Activated CD4-positive, alpha-beta T cell treated with anti-CD3 and anti-CD28 coated beads, Interleukin-10, Interleukin-2, amounts not matched to agents 100 ng/mL and 50 ng/mL, durations not matched to agents 16 hours and 8 hours (primary cell): ENCODE data around the gene PWWP2B.
"Not testable (repeated sequence)": the region's sequence is repeated elsewhere in the genome, so short reads cannot be mapped to it uniquely, and the experiment has no call there.

Experiments
- DNase-seq: peaks from one replicate; pipeline ENCODE4 v3.0.0-alpha.2; 2020

Gene PWWP2B

GRCh38 chr10:132382231-132382922, 14.6 kb upstream of the PWWP2B start:
- DNase-seq, result no peak

DNA sequence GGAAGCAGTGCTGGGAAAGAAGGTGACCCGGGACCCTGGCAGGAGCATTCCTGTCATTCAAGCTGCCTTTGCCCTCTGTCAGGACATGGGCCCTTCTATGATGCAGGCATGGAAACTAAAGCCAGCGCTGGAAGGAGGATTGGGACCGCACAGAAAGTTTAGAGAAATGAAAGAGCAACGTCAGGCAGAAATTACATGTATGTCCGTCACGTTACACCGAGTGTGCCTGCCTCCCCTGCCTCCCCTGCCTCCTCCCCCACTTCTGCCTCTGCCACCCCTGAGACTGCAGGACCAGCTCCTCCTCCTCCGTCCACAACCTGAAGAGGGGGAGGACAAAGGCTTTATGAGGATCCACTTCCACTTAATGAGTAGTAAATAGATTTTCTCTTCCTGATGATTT, 13.9 kb upstream of the PWWP2B start:
- no peak for DNase-seq

DNA sequence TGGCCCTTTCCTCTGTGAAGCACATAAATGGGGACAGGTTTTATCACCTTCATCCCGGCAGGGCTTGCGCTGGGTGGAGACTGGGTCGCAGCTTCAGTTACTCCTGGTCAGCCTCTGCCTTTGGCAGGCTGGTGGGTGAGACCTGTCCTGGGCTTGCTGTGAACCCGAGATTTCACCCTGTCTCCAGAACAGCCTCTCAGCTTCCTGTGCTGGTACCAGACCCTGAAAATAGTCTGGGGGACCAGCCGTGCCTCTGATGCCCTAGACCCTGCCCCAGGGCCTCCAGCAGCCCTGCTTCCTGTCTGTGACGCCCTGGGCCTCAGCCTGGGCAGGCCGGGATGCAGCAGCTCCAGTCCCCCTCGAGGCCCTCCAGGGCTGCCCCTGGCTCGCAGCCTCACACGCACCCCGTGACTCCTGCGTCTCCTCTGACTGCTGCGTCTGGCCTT, 13.2 kb upstream of the PWWP2B start:
- DNase-seq, result no peak

GRCh38 chr10:132384618-132385388, 12.2 kb upstream of the PWWP2B start:
- no peak for DNase-seq

DNA sequence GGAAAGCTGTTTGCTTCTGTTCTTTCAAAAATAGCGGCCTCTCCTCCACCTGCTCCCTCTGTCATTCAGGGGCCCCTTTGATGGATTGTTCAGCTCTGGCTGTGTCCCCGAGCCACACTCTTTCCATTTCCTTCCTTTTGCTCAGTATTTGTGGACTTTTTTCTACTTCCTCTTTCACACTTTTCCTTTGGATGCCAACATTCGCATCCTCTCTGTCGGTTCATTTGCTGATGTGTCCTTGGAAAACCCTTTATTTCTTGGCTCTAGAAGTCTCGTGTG, 11.7 kb upstream of the PWWP2B start:
- DNase-seq, result no peak

DNA sequence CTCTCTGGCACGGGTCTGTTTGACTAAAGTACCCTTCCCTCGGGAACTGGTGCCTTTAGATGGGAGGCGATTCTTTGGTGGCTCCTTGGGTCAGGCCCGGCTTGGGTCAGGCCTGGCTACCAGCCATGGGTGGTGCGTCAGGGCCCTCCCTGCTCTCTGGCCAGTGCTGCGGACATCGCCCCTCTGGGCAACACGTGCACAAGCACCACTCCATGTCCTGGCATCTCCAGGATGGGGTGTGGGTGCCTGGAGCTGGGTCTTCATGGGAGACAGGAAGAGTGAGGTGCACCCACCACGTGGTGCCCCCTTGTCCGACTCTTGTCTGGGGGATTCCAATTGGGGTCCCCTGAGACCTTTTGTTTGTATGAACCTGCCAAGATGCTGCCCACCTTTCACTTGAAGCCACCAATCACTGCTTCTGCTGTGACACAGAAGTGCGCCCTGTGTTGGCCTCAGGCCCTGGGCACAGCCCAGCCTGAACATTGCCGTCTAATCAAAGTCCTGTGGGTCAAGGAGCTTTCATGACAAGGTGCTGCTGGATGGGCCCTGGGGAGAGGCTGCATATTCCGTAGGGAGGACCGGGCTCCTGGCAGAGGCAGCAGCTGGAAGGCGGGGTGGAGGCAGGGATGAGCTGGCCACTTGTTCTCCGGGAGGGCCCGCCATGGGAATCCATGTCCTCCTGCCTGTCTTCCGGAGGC, 11.1 kb upstream of the PWWP2B start:
- DNase-seq, result no peak

- DNase-seq, result no peak
Measured at GRCh38 chr10:132386419-132386831, 10.6 kb upstream of the PWWP2B start.

DNA sequence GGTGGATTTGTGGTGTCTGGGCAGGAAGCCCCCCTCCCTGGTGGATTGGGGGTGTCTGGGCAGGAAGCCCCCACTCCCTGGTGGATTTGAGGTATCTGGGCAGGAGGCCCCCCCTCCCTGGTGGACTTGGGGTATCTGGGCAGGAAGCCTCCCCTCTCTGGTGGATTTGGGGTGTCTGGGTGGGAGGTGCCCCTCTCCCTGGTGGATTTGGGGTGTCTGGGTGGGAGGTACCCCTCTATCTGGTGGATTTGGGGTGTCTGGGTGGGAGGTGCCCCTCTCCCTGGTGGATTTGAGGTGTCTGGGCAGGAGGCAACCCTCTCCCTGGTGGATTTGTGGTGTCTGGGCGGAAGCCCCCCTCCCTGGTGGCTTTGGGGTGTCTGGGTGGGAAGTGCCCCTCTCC, 10.1 kb upstream of the PWWP2B start:
- not testable (repeated sequence) for DNase-seq

GRCh38 chr10:132387764-132388210, 9.2 kb upstream of the PWWP2B start:
- peak; percentile 58 for DNase-seq

- no peak for DNase-seq
Measured at GRCh38 chr10:132388891-132389432, 8.0 kb upstream of the PWWP2B start.

GRCh38 chr10:132389433-132390169, 7.4 kb upstream of the PWWP2B start:
- DNase-seq, result no peak

DNA sequence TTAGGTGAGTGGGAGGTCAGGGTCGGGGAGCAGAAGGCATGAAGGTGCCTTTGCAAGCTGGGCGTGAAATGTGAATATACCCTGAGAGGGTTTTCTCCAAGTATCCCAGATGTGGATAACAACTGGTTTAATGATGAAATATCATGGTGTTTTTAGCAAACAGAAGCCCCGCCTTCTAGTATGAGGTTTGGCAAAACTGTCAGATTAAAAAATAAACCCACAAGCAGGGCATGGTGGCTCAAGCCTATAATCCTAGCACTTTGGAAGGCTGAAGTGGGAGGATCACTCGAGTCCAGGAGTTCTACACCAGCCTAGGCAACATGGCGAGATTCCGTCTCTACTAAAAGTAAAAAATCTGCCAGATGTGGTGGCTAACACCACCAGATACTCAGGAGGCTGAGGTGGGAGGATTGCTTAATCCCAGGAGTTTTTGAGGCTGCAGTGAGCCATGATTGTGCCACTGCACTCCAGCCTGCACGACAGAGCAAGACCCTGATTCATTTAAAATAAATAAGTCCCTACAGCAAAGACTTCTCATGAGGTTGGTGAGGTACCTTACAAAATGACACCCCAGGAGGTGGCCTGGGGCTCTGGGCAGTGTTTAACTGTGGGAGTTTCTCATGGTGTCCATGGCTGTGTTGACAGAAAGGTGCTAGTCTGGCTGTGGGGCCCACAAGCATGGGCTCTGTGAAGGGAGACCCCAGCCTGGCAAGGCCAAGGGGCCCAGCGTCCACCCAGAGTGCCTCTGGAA, 6.7 kb upstream of the PWWP2B start:
- DNase-seq, result no peak

- DNase-seq, result no peak
Measured at GRCh38 chr10:132390921-132391675, 5.9 kb upstream of the PWWP2B start.

GRCh38 chr10:132391676-132392020, 5.4 kb upstream of the PWWP2B start:
- DNase-seq, result no peak

DNA sequence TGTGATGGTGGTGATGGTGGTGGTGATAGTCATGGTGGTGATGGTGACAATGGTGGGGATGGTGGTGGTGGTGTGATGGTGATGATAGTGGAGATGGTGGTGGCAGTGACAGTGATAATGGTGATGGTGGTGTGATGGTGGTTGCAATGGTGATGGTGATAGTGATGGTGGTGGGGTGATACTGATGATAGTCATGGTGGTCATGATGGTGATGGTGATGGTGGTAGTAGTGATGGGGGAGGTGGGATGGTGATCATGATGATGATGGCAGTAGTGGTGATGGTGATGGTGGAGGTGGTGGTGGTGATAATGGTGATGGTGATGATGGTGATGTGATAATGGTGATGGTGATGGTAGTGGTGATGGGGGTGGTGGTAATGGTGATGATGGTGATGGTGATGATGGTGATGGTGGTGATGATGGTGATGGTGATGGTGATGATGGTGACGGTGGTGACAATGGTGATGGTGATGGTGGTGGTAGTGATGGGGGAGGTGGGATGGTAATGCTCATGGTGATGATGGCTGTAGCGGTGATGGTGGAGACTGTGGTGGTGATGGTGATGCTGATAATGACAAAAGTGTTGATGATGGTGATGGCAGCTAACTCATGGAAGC, 4.7 kb upstream of the PWWP2B start:
- DNase-seq, result no peak

DNA sequence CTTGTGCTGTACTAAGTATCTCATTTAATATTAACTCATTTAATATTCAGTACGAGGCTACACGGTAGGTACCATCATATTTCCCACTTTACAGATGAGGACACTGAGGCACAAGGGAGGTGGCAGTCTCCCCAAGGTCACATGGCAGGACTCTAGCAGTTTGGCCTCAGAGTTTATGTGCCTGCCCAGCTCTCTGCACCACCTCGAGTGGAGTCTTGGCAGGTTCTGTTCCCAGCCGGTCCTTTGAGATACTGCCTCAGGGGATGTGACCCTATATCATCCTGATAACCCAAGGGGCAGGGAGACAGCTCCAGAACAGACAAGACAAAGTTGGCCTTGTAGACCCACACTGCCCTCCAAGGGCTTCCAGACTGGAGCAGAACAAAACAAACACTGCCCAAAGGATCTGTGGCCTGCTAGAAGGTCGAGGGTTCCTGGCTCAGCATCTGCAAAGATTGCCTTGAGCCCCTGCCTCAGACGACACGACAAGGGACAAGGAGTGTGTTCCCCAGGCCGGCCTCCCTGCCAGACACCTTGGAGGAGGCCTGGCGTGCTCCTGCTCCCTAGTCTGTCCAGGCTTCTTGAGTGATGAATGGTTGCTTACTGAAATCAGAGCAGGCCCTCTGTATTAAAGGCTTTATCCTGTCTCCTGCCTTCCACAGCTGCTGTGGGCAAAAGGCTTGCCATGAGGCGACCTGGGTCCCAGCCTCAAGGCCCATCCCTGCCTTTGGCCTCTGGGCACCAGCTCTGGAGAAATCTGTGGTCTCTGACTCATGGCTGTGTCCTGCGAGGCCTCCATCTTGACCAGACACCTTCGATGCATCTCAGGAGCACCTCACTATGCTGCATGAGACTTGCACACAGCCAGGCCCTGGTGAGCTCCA, 3.9 kb upstream of the PWWP2B start:
- DNase-seq, result no peak

- no peak for DNase-seq
Measured at GRCh38 chr10:132393695-132394181, 3.3 kb upstream of the PWWP2B start.

DNA sequence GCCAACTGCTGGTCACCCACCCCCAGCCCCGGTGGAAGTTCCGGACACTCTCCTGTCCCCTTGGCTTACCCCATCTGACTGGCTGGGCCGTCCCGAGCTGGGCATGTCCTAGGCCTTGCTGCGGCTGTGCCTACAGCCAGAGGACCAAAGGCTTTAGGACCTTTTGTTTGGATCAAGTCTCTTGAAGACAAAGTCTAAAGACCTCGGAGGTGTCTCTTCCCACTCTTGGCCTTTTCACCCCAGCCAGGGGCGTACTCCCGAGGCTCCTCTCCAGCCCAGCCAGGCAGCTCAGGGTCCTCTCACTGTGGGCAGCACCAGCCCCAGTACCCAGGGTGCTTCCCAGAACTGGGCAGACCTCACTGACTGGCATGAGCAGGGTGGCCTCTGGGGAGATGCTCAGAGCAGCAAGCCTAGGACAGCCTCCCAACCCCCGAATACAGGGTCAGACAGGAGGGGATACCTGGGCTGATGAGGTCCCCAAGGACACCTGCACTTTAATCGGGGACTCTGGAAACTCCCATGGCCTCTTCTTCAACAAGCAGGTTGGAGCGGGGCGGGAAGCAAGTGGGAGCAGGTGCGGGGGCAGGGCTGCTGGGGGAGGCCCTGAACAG, 2.7 kb upstream of the PWWP2B start:
- DNase-seq, result no peak

DNA sequence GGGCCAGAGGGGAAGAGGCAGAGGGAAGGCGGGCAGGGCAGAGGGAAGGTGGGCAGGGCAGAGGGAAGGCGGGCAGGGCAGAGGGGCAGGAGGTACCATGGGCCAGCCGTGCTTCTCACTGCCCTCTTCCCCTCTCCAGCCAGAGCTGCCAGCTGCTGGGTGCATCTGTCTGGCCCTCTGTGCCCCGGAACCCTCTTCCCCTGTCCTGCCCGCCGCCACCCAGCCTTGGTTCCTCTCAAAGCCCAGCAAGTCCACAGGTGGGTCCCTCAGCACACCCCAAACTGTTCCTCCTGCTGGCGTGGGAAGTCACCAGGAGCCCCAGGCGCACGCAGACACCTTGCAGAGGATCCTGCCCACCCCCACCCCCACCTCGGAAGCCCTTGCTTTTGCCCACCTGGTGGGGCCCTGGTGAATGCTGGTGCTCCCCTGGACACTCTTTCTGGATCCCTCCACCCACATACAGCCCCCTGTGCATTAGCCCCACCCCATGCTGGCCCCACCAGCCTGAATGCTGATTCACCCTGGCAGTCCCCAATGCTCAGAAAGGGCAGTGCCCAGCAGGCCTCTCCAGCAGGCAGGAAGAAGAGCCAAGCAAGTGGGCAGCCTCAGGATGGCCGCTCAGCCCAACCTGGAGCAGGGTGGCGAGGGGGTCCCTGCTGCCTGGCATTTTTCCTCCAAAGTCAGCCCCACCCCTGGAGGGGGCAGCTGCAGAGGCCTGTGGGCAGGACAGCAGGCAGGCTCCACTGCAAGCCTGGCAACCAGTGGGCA, 1.9 kb upstream of the PWWP2B start:
- DNase-seq, result no peak
